Measurements from ENCODE around the gene PLXNA4.

Gene PLXNA4

DNA sequence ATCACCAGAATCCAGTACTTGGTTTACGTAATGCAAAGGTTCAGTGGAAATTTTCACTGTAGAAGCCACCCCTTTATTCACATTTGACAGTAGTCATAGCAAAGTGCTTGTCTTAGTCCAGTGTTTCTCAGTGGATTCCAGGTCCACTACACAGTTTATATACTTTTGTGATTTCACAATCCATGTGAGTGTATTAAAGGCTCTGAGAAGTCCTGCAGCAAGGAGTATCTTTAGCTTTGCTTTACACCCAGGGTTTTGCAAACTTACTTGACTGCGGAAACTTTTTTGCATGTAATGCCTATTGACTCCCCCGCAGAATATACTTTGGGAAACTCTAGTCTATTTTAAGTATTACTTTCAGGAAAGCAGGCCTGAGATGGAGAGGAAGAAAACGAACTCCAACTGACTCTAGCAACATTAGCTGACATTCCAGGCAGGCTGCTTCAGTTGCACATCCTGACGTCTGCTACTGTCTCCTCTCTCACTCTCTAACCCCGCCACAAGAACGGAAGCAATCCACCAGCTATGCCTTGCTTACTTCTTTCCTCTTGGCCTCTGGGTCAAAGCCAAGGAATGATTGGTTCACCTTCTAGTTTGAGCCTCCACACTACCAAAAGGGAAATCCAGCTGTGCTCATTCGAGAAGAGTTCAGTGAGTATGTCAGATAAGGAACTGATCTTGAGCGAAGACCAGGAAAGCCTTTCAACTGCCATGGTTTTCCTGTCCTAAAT lies 6.2 kb downstream of the PLXNA4 start:
- no peak for TF ChIP-seq TAF1 (IDR thresholded peaks at IDR 0.05; ENCODE audit: low read depth, low read length)
- TF ChIP-seq POLR2AphosphoS5 (IDR thresholded peaks at IDR 0.05; ENCODE audit: low read depth, low read length), result no peak
- DNase-seq (ENCODE audit: insufficient read length, low spot score) (no peak), FAIRE-seq (no peak)

DNA sequence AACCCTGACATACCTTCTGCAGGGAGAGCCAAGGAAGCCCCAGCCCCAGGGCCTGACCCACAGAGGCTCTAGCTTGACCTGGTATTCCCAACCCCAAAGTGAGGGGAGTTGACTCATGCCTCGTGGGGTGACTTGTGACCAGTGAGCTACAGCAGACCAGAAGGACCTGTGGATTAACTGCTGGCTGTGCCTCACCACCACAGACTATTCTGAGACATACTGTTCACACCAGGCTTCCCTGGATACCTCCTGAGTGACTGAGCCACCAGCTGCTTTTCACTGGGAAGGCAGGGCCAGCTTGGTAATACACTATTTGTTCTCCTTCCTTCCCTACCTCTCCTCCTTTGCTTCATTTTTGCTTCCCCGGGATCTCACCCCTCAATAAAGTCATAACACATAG lies 7.3 kb downstream of the PLXNA4 start:
- no peak for TF ChIP-seq PAX5 (IDR thresholded peaks at IDR 0.05; ENCODE audit: insufficient read depth, low read length, severe bottlenecking)
- TF ChIP-seq SPI1 (IDR thresholded peaks at IDR 0.05; ENCODE audit: low read depth, low read length), result no peak
- no peak for TF ChIP-seq POU2F2 (IDR thresholded peaks at IDR 0.05; ENCODE audit: low read depth, low read length)
- no peak for TF ChIP-seq TAF1 (IDR thresholded peaks at IDR 0.05; ENCODE audit: low read depth, low read length)
- TF ChIP-seq POLR2A (IDR thresholded peaks at IDR 0.05; ENCODE audit: low read depth, low read length), result no peak
- no peak for TF ChIP-seq POLR2AphosphoS5 (IDR thresholded peaks at IDR 0.05; ENCODE audit: low read depth, low read length)
- DNase-seq (ENCODE audit: insufficient read length, low spot score) (no peak), FAIRE-seq (no peak)

DNA sequence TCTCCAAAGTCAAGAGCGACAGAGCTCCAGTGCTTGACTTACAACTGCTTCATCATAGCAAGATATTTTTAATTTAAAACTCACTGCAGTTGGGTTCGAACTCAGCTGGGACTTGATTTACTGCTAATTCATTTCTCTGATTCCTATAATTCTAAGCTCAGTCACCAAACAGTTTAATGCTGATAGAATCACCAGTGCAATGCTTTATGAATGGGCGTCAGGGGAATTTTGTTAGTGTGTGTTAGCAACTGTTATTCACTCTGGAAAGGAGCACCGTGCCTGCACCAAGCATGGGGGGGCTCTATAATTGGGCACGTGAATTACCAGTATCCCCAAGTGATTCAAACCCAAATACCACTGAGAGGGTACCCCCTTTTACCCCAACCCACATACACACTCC lies 10.4 kb downstream of the PLXNA4 start:
- FAIRE-seq (no peak), DNase-seq (ENCODE audit: insufficient read length, low spot score) (no peak)
- TF ChIP-seq PAX5 (IDR thresholded peaks at IDR 0.05; ENCODE audit: insufficient read depth, low read length, severe bottlenecking) (no peak), POLR2AphosphoS5 (IDR thresholded peaks at IDR 0.05; ENCODE audit: low read depth, low read length) (no peak), SPI1 (IDR thresholded peaks at IDR 0.05; ENCODE audit: low read depth, low read length) (no peak), POU2F2 (IDR thresholded peaks at IDR 0.05; ENCODE audit: low read depth, low read length) (no peak), POLR2A (IDR thresholded peaks at IDR 0.05; ENCODE audit: low read depth, low read length) (no peak), TAF1 (IDR thresholded peaks at IDR 0.05; ENCODE audit: low read depth, low read length) (no peak)

DNA sequence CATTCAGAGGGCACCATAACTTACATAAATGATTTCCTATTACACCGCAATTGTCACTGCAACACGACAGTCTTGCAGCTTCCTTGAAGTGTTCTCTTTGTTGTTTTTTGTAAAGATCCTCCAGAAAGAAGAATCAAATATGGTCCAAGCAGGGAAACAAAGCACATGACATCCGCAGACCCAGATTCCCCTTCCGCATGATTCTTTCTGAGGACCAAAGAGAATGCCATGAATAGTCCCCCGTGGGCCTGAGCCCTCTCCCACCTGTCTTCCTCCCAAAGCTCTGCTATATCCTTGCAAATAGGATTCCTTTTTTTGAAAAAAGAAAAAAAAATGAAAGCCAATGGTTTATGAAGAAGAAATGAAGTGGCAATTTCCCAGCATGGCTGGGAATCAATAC lies 10.8 kb downstream of the PLXNA4 start:
- FAIRE-seq (no peak), DNase-seq (ENCODE audit: insufficient read length, low spot score) (no peak)
- TF ChIP-seq POLR2AphosphoS5 (IDR thresholded peaks at IDR 0.05; ENCODE audit: low read depth, low read length) (no peak), POU2F2 (IDR thresholded peaks at IDR 0.05; ENCODE audit: low read depth, low read length) (no peak), SPI1 (IDR thresholded peaks at IDR 0.05; ENCODE audit: low read depth, low read length) (no peak), TAF1 (IDR thresholded peaks at IDR 0.05; ENCODE audit: low read depth, low read length) (no peak), PAX5 (IDR thresholded peaks at IDR 0.05; ENCODE audit: insufficient read depth, low read length, severe bottlenecking) (no peak)

DNA sequence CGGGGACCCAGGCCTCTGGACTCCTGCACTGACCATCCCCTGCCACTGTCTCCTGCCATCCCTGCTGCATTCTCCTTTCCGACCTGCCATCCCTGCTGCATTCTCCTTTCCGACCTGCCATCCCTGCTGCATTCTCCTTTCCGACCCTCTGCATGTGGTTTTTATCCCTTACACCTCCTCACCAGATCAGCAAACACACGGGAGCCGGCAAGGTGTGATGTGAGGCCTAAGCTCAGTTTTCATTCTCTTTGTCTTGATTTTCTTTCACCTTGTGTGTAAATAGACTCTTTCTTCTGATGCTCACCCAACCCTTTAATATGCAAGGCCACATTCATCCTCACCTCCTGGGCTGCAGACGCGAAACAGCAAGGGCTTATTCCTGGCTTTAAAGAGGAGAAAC lies 11.4 kb downstream of the PLXNA4 start:
- no peak for DNase-seq (ENCODE audit: insufficient read length, low spot score)
- TF ChIP-seq POLR2A (IDR thresholded peaks at IDR 0.05; ENCODE audit: low read depth, low read length) (no peak), SPI1 (IDR thresholded peaks at IDR 0.05; ENCODE audit: low read depth, low read length) (no peak), POU2F2 (IDR thresholded peaks at IDR 0.05; ENCODE audit: low read depth, low read length) (no peak), POLR2AphosphoS5 (IDR thresholded peaks at IDR 0.05; ENCODE audit: low read depth, low read length) (no peak), PAX5 (IDR thresholded peaks at IDR 0.05; ENCODE audit: insufficient read depth, low read length, severe bottlenecking) (no peak), TAF1 (IDR thresholded peaks at IDR 0.05; ENCODE audit: low read depth, low read length) (no peak)
- no peak for FAIRE-seq

DNA sequence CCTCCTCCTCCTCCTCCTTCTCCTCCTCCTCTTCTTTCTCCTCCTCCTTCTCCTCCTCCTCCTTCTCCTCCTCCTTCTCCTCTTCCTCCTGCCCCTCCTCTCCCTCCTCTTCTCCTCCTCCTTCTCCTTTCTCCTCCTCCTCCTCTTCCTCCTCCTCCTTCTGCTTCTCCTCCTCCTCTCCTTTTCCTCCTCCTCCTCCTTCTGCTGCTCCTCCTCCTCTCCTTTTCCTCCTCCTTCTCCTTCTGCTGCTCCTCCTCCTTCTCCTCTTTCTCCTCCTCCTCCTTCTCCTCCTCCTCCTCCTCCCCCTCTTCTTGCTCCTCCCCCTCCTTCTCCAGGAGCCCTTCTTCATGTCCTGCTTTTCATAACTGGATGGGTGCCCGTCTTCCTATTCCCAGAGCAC lies 12.2 kb downstream of the PLXNA4 start:
- TF ChIP-seq POLR2AphosphoS5 (IDR thresholded peaks at IDR 0.05; ENCODE audit: low read depth, low read length), result no peak
- no peak for TF ChIP-seq TAF1 (IDR thresholded peaks at IDR 0.05; ENCODE audit: low read depth, low read length)
- TF ChIP-seq SPI1 (IDR thresholded peaks at IDR 0.05; ENCODE audit: low read depth, low read length), result no peak
- TF ChIP-seq PAX5 (IDR thresholded peaks at IDR 0.05; ENCODE audit: insufficient read depth, low read length, severe bottlenecking), result no peak
- TF ChIP-seq POLR2A (IDR thresholded peaks at IDR 0.05; ENCODE audit: low read depth, low read length), result no peak
- TF ChIP-seq POU2F2 (IDR thresholded peaks at IDR 0.05; ENCODE audit: low read depth, low read length), result no peak
- no peak for FAIRE-seq
- DNase-seq (ENCODE audit: insufficient read length, low spot score), result no peak

DNA sequence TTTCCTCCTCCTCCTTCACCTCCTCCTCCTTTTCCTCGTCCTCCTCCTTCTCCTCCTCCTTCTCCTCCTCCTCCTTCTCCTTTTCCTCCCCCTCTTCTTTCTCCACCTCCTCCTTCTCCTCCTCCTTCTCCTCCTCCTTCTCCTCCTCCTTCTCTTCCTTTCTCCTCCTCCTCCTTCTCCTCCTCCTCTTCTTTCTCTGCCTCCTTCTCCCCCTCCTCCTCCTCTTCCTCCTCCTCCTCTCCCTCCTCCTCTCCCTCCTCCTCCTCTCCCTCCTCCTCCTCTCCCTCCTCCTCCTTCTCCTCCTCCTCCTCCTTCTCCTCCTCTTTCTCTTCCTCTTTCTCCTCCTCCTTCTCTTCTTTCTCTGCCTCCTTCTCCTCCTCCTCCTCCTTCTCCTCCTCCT lies 13.6 kb downstream of the PLXNA4 start:
- DNase-seq (ENCODE audit: insufficient read length, low spot score) (no peak), FAIRE-seq (no peak)
- TF ChIP-seq TAF1 (IDR thresholded peaks at IDR 0.05; ENCODE audit: low read depth, low read length), result no peak

DNA sequence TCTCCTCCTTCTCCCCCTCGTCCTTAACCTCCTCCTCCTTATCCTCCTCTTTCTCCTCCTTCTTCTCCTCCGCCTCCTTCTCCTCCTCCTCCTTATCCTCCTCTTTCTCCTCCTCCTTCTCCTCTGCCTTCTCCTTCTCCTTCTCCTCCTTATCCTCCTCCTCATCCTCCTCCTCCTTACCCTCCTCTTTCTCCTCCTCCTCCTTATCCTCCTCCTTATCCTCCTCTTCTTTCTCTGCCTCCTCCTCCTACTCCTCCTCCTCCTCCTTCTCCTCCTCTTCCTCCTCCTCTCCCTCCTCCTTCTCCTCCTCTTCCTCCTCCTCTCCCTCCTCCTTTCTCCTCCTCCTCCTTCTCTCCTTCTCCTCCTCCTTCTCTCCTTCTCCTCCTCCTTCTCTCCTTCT lies 14.5 kb downstream of the PLXNA4 start:
- FAIRE-seq (no peak), DNase-seq (ENCODE audit: insufficient read length, low spot score) (no peak)
- TF ChIP-seq PAX5 (IDR thresholded peaks at IDR 0.05; ENCODE audit: insufficient read depth, low read length, severe bottlenecking) (no peak), TAF1 (IDR thresholded peaks at IDR 0.05; ENCODE audit: low read depth, low read length) (no peak), SPI1 (IDR thresholded peaks at IDR 0.05; ENCODE audit: low read depth, low read length) (no peak), POLR2A (IDR thresholded peaks at IDR 0.05; ENCODE audit: low read depth, low read length) (no peak), POLR2AphosphoS5 (IDR thresholded peaks at IDR 0.05; ENCODE audit: low read depth, low read length) (no peak), POU2F2 (IDR thresholded peaks at IDR 0.05; ENCODE audit: low read depth, low read length) (no peak)

DNA sequence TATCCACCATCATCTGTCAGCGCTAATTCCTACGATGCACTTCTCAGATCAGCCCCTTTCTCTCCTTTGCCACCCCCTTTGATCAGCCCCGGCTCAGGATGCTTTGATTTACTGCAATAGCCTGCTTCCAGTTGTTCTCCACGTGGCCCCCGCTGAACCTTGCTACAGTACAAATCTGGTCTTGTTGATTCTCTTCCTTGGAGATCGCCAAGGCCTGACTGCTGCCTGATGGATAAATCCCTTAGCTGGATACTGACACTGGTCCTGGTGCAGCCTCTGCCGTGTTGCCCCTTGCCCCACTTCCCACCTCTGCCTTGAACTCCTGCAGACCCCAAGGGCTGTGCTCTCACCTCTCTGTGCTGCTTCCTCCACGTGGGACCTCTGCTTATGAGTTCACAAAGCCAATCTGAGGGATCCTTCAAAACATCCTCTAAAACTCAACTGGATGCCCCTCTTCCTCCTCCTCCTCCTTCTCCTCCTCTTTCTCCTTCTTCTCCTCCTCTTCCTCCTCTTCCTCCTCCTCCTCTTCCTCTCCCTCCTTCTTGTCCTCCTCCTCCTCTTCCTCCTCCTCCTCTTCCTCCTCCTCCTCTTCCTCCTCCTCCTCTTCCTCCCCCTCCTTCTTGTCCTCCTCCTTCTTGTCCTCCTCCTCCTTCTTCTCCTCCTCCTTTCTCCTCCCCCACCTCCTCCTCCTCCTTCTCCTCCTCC lies 15.3 kb downstream of the PLXNA4 start:
- no peak for TF ChIP-seq POU2F2 (IDR thresholded peaks at IDR 0.05; ENCODE audit: low read depth, low read length)
- no peak for TF ChIP-seq PAX5 (IDR thresholded peaks at IDR 0.05; ENCODE audit: insufficient read depth, low read length, severe bottlenecking)
- TF ChIP-seq TAF1 (IDR thresholded peaks at IDR 0.05; ENCODE audit: low read depth, low read length), result no peak
- no peak for TF ChIP-seq POLR2AphosphoS5 (IDR thresholded peaks at IDR 0.05; ENCODE audit: low read depth, low read length)
- no peak for TF ChIP-seq POLR2A (IDR thresholded peaks at IDR 0.05; ENCODE audit: low read depth, low read length)
- no peak for TF ChIP-seq SPI1 (IDR thresholded peaks at IDR 0.05; ENCODE audit: low read depth, low read length)
- FAIRE-seq, result no peak

DNA sequence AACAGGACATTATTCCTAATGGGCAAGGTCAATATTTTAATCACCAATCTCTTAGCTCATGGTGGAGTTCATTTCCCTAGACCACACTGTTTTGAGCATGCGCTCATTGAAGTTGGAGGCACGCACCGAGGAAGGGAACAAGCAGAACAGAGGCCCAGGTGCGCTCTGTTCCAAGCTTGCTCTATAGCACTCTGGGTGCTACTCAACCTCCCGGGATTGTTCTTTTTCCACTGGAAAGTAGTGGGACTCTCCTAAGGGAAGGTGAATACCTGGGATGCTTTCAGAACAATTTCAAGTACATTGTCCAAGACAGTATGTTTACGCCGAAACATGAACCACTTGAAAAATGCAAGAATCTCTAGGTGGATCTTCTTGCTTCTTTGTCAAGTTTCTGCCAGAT lies 16.2 kb downstream of the PLXNA4 start:
- FAIRE-seq, result no peak
- TF ChIP-seq PAX5 (IDR thresholded peaks at IDR 0.05; ENCODE audit: insufficient read depth, low read length, severe bottlenecking), result no peak
- no peak for TF ChIP-seq POLR2AphosphoS5 (IDR thresholded peaks at IDR 0.05; ENCODE audit: low read depth, low read length)
- TF ChIP-seq POU2F2 (IDR thresholded peaks at IDR 0.05; ENCODE audit: low read depth, low read length), result no peak
- TF ChIP-seq POLR2A (IDR thresholded peaks at IDR 0.05; ENCODE audit: low read depth, low read length), result no peak
- TF ChIP-seq TAF1 (IDR thresholded peaks at IDR 0.05; ENCODE audit: low read depth, low read length), result no peak
- no peak for DNase-seq (ENCODE audit: insufficient read length, low spot score)

More for the DNA sequence above, 15.3 kb downstream of the PLXNA4 start:
- DNase-seq (ENCODE audit: insufficient read length, low spot score), result no peak
